ENCODE data around the gene KCNA3. TPM values are rescaled to one million over a fixed set of nuclear protein-coding genes. Genes with fewer than 3 reads are reported as not detected.

Gene KCNA3
- polyA plus RNA-seq, 3 donors: 4.8 to 7.7 (median 5.6) TPM

DNA sequence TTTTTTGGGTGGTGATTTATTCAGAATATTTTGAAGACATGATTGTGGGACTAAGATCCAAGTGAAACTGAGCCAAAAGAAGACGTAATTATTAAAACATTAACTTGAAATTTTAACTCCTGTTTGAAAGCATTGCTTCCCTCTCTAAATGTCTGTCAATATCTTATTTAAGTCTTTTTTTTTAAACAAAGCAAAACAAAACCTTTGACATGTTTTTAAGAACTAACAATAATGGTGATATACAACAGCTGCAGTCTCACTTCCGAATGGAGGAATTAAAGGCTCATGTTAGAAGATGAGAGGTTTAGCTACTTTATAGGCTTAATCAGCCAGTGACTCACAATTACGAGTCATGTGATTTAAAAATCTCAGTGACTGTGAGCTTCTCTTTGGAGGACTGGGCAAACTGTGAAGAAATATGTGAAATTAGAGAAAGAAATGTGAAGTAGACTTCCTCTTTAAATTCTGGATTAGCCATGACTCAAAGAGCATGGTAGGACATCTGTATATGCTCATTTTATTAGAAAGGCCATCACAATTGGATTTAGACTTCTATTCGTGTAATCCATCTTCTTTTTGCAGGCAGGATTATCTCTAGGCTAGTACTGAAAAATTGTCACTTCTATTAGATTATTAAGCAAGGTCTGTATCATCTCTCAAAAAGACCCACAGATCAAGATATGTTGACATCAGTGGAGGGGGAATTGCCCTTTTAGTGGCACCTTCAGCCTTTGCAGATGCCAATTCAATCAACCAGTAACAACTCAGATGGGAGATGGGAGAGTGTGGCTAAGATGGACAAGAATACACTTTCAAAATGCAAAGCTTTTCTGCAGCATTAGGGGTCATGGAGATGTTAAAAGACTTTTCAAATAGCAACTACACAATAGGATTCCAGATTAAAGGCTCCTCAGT lies 28.7 kb downstream of the KCNA3 start:
- Mint-ChIP-seq H3K27ac (peak overlapping the region; percentile 91 to 98 (median 96)), H3K27me3 (ENCODE audit: low read depth in 3 of 3) (peaks cover 0 to 6% (median 0%) of the 10 kb centered on the region in 3 donors), H3K4me1 (peaks cover 55% of the 10 kb centered on the region), H3K36me3 (peaks cover 0 to 6% of the 10 kb centered on the region in 2 donors), H3K9me3 (peaks cover 0 to 13% (median 4%) of the 10 kb centered on the region in 7 donors), H3K4me3 (peak overlapping the region in 1 of 2 donors; percentile 7)
- H3K9ac ChIP-seq (ENCODE audit: insufficient read depth, low read length, poor library complexity, severe bottlenecking): no peak overlapping the region
- DNase-seq: peak; percentile 93 to 99 (median 97)
- no peaks in the 10 kb centered on the region for H4K20me1 ChIP-seq (ENCODE audit: insufficient read depth, low read length)
- intact Hi-C loops (cut with micrococcal nuclease): loop anchor here (10.0 kb wide), 2 partner anchors 319 to 559 kb away; partner anchors contain the start of genes DENND2D (in 1 of the 2) and LRIF1 (in 1 of the 2)
- H3K4me2 ChIP-seq (replicated peaks; ENCODE audit: extremely low read depth, low read length, poor library complexity, severe bottlenecking): no peak overlapping the region
- WGBS (ENCODE audit: insufficient coverage): 50% methylated on average over 2 of the region's 4 CpGs
- no peaks in the 10 kb centered on the region for H3K27me3 ChIP-seq (ENCODE audit: control insufficient read depth in 2 of 2, insufficient read depth in 2 of 2, low read length in 2 of 2)
- H3K4me1 ChIP-seq (ENCODE audit: control insufficient read depth in 1 of 2, insufficient read depth in 2 of 2, low read length in 2 of 2): peaks cover 64 to 71% of the 10 kb centered on the region in 2 donors
- no peaks in the 10 kb centered on the region for H3K9me3 ChIP-seq (replicated peaks in 1 of 2; ENCODE audit: control insufficient read depth in 1 of 2, insufficient read depth in 1 of 2, low read length in 2 of 2)
- H3K36me3 ChIP-seq (replicated peaks in 1 of 2; ENCODE audit: control insufficient read depth in 1 of 2, insufficient read depth in 2 of 2, low read length in 2 of 2): no peaks in the 10 kb centered on the region
- TF ChIP-seq CTCF (IDR thresholded peaks at IDR 0.05): no peak
- H3K27ac ChIP-seq (ENCODE audit: low read depth in 1 of 2, low read length in 2 of 2): peak overlapping the region in 1 of 2 donors; percentile 85
- H2AFZ ChIP-seq (ENCODE audit: insufficient read depth, low read depth, low read length, poor library complexity, severe bottlenecking): no peak overlapping the region
- H3K4me3 ChIP-seq (replicated peaks in 1 of 3; ENCODE audit: low read depth in 2 of 3, low read length in 3 of 3): no peak overlapping the region
- no peaks in the 10 kb centered on the region for H3K79me2 ChIP-seq (ENCODE audit: insufficient read depth, low read length)

DNA sequence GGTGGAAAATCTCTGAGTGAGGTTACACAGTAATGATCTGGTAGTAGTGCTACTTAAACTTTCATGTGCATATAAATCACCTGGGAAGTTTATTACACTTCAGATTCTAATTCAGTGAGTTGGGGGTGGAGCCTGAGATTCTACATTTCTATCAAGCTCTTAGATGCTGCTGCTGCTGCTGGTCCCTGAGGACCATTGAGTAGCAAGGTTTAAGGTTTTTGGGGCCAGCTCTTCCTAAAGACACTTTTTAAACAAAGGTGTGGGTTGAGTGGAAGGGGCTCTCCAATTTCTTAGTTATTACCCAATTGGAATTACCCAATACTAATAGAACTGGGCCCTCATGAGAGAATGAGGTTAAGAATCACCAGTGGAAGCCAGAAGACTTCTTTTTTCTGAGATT lies 29.5 kb downstream of the KCNA3 start:
- H3K27me3 Mint-ChIP-seq (ENCODE audit: low read depth in 3 of 3): peaks cover 0 to 9% (median 0%) of the 10 kb centered on the region in 3 donors
- Histone ChIP-seq H3K27me3 (ENCODE audit: control insufficient read depth in 2 of 2, insufficient read depth in 2 of 2, low read length in 2 of 2) (no peaks in the 10 kb centered on the region), H3K79me2 (ENCODE audit: insufficient read depth, low read length) (no peaks in the 10 kb centered on the region), H3K4me1 (ENCODE audit: control insufficient read depth in 1 of 2, insufficient read depth in 2 of 2, low read length in 2 of 2) (peaks cover 72 to 78% of the 10 kb centered on the region in 2 donors), H3K9me3 (replicated peaks in 1 of 2; ENCODE audit: control insufficient read depth in 1 of 2, insufficient read depth in 1 of 2, low read length in 2 of 2) (no peaks in the 10 kb centered on the region), H3K27ac (ENCODE audit: low read depth in 1 of 2, low read length in 2 of 2) (peak overlapping the region in 1 of 2 donors; percentile 85), H3K4me3 (replicated peaks in 1 of 3; ENCODE audit: low read depth in 2 of 3, low read length in 3 of 3) (no peak overlapping the region), H2AFZ (ENCODE audit: insufficient read depth, low read depth, low read length, poor library complexity, severe bottlenecking) (no peak overlapping the region), H3K4me2 (replicated peaks; ENCODE audit: extremely low read depth, low read length, poor library complexity, severe bottlenecking) (no peak overlapping the region), H4K20me1 (ENCODE audit: insufficient read depth, low read length) (no peaks in the 10 kb centered on the region), H3K9ac (ENCODE audit: insufficient read depth, low read length, poor library complexity, severe bottlenecking) (no peak overlapping the region), H3K36me3 (replicated peaks in 1 of 2; ENCODE audit: control insufficient read depth in 1 of 2, insufficient read depth in 2 of 2, low read length in 2 of 2) (no peaks in the 10 kb centered on the region)
- no peak for TF ChIP-seq CTCF (IDR thresholded peaks at IDR 0.05)
- peak overlapping the region; percentile 31 to 98 (median 96) for H3K27ac Mint-ChIP-seq
- H3K4me3 Mint-ChIP-seq: no peak overlapping the region
- peaks cover 2 to 6% of the 10 kb centered on the region in 2 donors for H3K36me3 Mint-ChIP-seq
- peak in 2 of 3 donors; percentile 46 to 64 for DNase-seq
- peaks cover 0 to 16% (median 4%) of the 10 kb centered on the region in 7 donors for H3K9me3 Mint-ChIP-seq
- intact Hi-C loops (cut with micrococcal nuclease): loop anchor here (10.0 kb wide), 2 partner anchors 320 to 560 kb away; partner anchors contain the start of genes DENND2D (in 1 of the 2) and LRIF1 (in 1 of the 2)
- H3K4me1 Mint-ChIP-seq: peaks cover 57% of the 10 kb centered on the region
